Ishikawa (cell line): ENCODE data around the gene TCHP.
A peak's percentile ranks its signal among the peaks of the same experiment; 100 is the strongest.

ENCODE experiments used
- CEBPB ChIP-seq: IDR thresholded peaks from 2 replicates; pipeline ENCODE4 v1.6.1; 2012
- CREB1 ChIP-seq: IDR thresholded peaks from 2 replicates; pipeline ENCODE4 v1.6.1; 2012; ENCODE audit warnings: low read depth
- EGR1 ChIP-seq: IDR thresholded peaks from 2 replicates; pipeline ENCODE4 v1.6.1; 2012
- EP300 ChIP-seq: IDR thresholded peaks from 2 replicates; pipeline ENCODE4 v1.6.1; 2012; ENCODE audit warnings: borderline replicate concordance
- FOXM1 ChIP-seq: IDR thresholded peaks from 2 replicates; pipeline ENCODE4 v1.6.1; 2012; ENCODE audit warnings: low read depth, borderline replicate concordance
- NFIC ChIP-seq: IDR thresholded peaks from 2 replicates; pipeline ENCODE4 v1.6.1; 2012
- RAD21 ChIP-seq: IDR thresholded peaks from 2 replicates; pipeline ENCODE4 v1.6.1; 2012; ENCODE audit warnings: low read depth
- TAF1 ChIP-seq: IDR thresholded peaks from 2 replicates; pipeline ENCODE4 v1.6.1; 2012; ENCODE audit warnings: low read depth, mild to moderate bottlenecking
- TCF12 ChIP-seq: IDR thresholded peaks from 2 replicates; pipeline ENCODE4 v1.6.1; 2012; ENCODE audit warnings: low read depth
- TEAD4 ChIP-seq: IDR thresholded peaks from 2 replicates; pipeline ENCODE4 v1.6.1; 2012
- YY1 ChIP-seq: IDR thresholded peaks from 2 replicates; pipeline ENCODE4 v1.6.1; 2012; ENCODE audit warnings: low read depth
- ZBTB7A ChIP-seq: IDR thresholded peaks from 2 replicates; pipeline ENCODE4 v1.6.1; 2012; ENCODE audit warnings: low read depth
- TF ChIP-seq, protein P1 (sequence below): IDR thresholded peaks from 2 replicates; pipeline ENCODE4 v1.6.1; 2012
- TF ChIP-seq, protein P2 (sequence below): IDR thresholded peaks from 2 replicates; pipeline ENCODE4 v1.6.1; 2012
- TF ChIP-seq, protein P3 (sequence below): IDR thresholded peaks from 2 replicates; pipeline ENCODE4 v1.6.1; 2012; ENCODE audit warnings: low read depth, mild to moderate bottlenecking

The TCHP gene

DNA sequence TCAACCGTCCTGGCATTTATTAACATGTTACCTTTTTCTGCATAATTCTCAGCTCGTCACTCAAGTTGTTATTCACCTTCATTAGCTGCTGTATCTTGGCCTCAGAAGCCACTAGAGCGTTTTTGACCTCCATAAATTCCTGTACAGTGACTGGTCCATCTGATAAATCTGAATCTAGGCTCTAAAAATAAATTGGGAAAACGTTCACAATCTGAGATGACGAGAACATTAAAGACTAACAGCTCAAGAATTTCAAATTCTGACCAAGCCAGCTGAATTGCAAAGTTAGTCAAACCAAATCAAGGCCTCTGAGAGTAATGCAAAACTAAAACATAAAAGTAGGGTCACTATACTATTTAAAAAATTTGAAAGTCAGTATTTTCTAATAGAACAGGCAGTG lies 51.1 kb downstream of the TCHP start:
- TF ChIP-seq YY1, result no peak
- no peak for TF ChIP-seq CREB1
- TF ChIP-seq EP300, result no peak
- TF ChIP-seq, protein P1, sequence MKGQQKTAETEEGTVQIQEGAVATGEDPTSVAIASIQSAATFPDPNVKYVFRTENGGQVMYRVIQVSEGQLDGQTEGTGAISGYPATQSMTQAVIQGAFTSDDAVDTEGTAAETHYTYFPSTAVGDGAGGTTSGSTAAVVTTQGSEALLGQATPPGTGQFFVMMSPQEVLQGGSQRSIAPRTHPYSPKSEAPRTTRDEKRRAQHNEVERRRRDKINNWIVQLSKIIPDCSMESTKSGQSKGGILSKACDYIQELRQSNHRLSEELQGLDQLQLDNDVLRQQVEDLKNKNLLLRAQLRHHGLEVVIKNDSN, result no peak
- TF ChIP-seq FOXM1, result no peak
- TF ChIP-seq TEAD4, result no peak
- TF ChIP-seq, protein P2, sequence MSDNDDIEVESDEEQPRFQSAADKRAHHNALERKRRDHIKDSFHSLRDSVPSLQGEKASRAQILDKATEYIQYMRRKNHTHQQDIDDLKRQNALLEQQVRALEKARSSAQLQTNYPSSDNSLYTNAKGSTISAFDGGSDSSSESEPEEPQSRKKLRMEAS, result no peak
- no peak for TF ChIP-seq ZBTB7A
- TF ChIP-seq, protein P3, sequence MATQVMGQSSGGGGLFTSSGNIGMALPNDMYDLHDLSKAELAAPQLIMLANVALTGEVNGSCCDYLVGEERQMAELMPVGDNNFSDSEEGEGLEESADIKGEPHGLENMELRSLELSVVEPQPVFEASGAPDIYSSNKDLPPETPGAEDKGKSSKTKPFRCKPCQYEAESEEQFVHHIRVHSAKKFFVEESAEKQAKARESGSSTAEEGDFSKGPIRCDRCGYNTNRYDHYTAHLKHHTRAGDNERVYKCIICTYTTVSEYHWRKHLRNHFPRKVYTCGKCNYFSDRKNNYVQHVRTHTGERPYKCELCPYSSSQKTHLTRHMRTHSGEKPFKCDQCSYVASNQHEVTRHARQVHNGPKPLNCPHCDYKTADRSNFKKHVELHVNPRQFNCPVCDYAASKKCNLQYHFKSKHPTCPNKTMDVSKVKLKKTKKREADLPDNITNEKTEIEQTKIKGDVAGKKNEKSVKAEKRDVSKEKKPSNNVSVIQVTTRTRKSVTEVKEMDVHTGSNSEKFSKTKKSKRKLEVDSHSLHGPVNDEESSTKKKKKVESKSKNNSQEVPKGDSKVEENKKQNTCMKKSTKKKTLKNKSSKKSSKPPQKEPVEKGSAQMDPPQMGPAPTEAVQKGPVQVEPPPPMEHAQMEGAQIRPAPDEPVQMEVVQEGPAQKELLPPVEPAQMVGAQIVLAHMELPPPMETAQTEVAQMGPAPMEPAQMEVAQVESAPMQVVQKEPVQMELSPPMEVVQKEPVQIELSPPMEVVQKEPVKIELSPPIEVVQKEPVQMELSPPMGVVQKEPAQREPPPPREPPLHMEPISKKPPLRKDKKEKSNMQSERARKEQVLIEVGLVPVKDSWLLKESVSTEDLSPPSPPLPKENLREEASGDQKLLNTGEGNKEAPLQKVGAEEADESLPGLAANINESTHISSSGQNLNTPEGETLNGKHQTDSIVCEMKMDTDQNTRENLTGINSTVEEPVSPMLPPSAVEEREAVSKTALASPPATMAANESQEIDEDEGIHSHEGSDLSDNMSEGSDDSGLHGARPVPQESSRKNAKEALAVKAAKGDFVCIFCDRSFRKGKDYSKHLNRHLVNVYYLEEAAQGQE, result no peak
- no peak for TF ChIP-seq TAF1
- no peak for TF ChIP-seq RAD21
- no peak for TF ChIP-seq CEBPB

DNA sequence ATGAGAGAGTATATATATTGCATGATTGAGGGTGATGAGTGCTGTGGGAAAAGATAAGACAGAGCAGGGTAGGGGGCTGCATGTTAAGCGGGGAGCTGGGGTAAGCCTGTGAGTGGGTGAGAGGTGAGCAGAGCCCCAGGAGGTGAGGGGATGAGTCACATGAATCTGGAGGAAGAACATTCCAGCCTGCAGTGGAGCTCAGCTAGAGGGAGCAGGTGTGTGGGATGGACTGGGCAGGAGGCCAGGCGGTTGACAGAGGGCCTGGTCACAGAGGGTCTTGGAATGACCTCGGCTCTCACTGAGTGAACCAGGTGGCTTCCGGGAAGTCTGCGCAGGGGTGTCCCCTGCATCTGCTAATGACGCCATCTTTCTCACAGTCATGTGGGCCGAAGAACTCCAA lies 51.7 kb downstream of the TCHP start:
- TF ChIP-seq TAF1 (no peak), EGR1 (no peak), EP300 (no peak), FOXM1 (no peak), CREB1 (no peak), RAD21 (no peak), TEAD4 (peak; percentile 66), CEBPB (no peak), ZBTB7A (no peak), TCF12 (no peak; the same call in 1 of the 2 replicates), YY1 (no peak), NFIC (peak; percentile 50; the same call in 1 of the 2 replicates)
- TF ChIP-seq, protein P2, result no peak
- TF ChIP-seq, protein P1, result no peak
- TF ChIP-seq, protein P3, result no peak

DNA sequence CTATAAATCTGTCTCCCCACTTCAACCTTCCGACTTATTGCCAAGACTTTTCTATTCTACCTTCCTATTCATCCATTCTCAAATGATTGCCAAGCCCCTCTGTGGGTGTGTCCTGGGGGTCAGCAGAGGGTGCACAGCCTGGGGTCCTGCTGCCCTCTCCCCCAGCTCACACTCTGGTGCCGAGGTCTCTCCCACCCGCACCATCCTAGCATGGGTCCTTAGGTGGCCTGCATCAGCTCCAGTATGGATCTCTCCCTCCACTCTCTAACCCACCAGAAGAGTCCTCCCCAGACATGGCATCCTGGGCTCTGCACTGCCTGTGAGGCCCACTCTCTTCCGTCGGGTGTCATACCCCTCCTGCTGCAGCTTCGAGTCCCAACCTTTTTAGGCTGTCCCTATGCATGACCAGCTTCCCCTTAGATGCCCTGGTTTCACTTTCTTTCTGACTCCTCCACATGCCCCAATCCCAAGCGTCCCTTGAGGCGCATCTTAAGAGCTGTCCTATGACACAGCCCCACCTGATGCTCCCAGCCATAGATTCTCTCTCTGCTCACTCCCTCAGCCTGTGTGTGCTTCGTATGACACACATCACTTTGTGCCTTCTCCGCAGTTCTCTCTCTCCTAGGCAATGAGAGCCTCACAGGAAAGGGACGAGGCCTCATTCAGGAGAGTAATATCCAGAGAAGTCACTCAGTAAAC lies 52.2 kb downstream of the TCHP start:
- TF ChIP-seq TAF1 (no peak), CEBPB (no peak), TCF12 (no peak; the same call in 1 of the 2 replicates), CREB1 (no peak), FOXM1 (no peak), TEAD4 (no peak)
- TF ChIP-seq, protein P2, result no peak
- TF ChIP-seq, protein P3, result no peak
- TF ChIP-seq, protein P1, result no peak

DNA sequence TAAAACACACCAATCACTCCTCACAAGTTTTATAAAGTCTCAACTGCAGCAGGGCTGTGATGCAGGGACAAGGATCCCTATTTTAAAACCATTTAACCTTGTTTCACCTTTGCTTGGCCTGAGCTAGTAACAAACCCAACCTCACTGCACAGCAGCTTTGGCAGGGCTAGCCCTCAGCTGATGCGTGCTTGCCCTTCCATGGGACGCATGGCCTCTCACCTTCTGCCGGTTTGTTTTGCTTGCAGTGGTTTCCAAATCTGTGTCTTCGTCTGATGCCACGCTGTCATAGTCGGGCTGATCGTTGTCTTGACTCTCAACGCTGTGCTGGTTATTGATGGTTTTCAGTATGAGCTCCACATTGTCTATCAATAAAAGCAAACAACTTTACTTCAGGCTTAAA lies 52.8 kb downstream of the TCHP start:
- TF ChIP-seq CREB1 (no peak), EP300 (no peak), TEAD4 (no peak)
